Stimulated activated CD4-positive, alpha-beta T cell treated with anti-CD3 and anti-CD28 coated beads, Interleukin-12 subunit alpha, Interleukin-12 subunit beta, amount 100 ng/mL, for 24 hours (primary cell): Measurements from ENCODE around the gene TGM5.

Experiments used
- DNase-seq, 2 experiments: peaks; one replicate each; pipeline ENCODE4 v3.0.0-alpha.2; 2020; ENCODE audit warnings: low read depth in 2 of 2

Gene TGM5

DNA sequence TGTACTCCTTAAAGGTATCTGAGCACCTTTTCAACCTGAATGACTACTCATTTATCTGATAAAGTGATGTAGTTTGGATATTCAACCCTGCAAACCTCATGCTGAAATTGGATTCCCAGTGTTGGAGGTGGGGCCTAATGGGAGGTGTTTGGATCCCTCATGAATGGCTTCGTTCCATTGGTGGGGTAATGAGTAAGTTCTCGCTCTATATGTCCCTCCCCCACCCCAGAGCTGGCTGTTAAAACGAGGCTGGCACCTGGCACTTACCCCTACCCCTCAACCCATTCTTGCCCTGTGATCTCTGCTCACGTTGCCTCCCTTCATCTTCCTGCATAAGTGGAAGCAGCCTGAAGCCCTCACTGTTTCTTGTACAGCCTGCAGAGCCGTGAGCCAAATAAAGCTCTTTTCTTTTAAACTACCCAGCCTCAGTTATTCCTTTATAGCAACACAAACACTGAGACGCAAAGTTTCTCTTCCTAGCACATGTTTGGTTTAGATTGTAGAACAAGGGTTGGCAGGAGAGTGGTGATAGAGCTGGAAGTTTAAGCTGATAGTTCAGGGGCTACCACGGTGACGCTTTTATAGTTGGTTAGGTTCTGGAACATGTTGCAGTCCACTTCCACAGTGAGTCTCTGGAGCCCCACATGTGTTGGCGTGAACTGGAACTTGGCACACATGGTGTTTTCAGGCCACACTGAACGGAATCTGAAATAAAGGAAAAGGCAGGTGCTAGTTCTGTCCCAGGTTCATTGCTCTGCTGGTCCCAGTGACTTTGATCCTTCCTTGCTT lies 69.8 kb downstream of the TGM5 start:
- no peak for DNase-seq

DNA sequence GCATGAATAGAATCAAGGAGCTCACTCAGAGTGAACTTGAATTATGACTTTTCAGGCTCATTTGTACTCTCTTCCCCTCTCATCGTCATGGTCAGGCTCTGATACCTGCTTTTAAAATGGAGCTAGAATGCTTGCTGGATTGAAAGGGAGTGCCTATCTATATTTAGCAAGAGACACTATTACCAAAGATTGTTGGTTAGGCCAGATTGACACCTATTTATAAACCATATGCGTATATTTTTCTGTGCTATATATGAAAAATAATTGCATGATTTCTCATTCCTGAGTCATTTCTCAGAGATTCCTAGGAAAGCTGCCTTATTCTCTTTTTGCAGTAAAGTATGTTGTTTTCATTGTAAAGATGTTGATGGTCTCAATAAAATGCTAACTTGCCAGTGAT lies 71.9 kb downstream of the TGM5 start:
- DNase-seq: no peak

DNA sequence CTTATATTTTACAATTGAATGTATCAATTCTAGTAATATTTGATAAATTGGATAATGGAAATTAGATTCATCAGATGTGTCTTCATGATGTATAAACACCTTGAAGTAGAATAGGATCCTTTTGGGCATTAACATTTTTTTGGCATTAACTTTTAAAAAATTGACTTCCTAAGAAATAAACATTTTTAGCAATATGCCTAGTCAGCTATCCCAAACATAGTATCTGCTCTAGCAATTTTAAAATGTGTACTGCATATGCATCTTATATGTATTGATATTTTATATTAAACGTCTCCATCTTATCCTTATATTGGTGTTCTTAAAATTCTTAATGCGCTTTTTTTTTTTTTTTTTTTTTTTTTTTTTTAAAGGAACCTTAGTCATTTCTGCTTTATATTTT lies 73.0 kb downstream of the TGM5 start:
- no peak for DNase-seq

DNA sequence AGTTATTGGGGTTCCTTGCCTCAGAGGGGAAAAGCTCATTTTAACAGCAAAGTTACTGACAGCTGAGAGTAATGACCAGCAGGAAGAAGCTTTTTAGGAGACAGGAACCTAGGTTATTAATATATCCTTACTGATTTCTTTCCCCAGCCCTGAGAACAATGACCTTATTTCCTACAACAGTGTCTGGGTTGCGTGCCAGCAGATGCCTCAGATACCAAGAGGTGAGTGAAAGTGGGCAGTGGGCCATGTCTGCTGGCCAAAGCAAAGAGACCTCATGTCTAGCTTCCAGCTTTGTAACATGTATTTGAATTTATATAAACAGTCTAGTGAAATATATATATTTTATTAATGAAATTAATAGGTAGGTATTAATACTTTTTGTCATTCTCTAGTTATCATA lies 76.5 kb downstream of the TGM5 start:
- DNase-seq: no peak

DNA sequence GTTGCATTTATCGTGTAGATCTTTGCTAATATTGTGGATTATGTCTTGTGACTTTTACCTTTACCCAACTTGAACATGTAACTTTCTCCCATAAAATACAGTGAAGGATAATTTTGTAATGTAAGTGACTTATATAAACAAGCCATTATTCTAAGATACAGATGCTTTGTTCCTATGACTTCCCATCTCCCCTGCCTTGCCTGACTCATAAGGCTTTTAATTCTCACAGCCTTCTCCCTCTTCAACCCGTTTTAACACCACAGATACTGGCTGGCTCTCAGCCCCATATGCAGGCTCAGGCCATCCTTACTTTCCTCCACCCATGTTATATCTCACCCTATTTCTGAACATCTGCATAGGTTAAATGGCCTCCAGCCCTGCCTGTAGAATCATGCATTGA lies 77.4 kb downstream of the TGM5 start:
- DNase-seq: no peak

DNA sequence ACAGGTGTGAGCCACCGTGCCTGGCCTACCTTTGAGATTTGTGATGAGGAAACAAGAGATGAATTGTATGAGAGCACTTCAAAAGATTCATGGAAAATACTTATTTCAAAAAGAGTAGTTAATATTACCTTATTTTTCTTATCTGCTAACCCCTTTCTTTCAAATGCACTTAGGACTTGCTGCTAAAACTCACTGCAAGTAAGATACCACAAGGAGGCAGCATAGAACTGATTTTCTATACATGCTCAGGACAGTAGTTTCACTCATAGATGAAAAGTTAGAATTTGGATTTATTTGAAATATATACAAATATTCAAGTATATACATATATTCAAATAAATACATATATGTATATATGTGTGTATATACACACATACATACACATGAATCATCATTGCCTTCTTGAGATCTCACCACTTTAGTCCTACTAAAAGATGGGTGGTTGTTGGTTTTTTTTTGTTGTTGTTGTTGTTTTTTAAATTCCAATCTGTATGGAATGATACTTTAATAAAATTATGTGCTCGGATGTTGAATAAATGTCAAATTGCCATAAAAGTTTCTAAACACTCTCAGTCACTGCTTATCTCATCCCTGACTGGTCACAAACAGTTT lies 79.1 kb downstream of the TGM5 start:
- no peak for DNase-seq

DNA sequence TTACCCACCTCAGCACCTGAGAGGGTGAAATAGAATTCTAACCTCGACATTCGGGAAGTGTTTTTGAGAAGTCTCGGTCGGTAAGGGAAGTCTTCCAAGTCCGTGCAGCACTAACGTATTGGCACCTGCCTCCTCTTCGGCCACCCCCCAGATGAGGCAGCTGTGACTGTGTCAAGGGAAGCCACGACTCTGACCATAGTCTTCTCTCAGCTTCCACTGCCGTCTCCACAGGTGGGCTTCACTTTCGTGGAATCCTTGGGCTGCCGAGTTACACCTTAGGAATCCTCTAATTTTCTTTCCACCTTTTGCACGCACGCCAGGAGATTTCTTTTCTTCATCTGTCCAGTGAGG lies 80.8 kb downstream of the TGM5 start:
- DNase-seq: no peak

DNA sequence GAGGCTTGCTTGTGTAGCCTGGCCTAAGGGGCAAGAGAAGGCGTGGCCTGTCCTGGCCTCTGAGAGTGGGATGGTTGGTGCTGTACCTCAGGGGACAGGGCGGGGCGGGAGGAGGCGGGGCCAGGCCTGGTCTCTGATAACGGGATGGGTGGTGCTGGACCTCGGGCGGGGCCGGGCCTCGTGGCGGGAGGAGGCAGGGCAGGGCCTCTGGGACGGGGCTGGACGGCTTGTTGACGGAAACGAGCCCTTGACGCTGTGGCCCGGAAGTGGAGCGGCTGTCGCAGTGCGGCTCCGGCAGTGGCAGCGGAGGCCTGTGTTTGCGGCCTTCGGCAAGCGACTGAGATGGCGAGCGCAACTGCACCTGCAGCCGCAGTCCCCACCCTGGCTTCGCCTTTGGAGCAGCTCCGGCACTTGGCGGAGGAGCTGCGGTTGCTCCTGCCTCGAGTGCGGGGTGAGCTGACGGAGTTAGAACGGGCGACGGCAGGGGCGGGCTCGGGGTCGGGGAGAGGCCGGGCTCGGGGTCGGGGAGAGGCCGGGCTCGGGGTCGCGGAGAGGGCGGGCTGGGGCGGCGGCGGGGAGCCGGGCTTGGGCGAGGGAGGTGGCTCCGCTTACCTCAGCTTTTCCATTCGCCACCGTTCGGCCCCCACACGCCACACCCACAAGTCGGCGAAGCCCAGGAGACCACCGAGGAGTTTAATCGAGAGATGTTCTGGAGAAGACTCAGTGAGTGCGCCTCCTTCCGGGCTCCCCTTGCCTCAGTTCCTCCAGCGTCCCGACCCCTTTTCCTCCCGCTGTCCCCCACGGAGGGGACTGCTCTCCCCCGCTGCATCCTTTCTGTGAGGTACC lies 81.3 kb downstream of the TGM5 start, which contains the start of gene CCNDBP1:
CCNDBP1 (plus strand) TSS at position 247 of the 846 bp plus-strand sequence; CDS start at position 343, 96 bp downstream.
- DNase-seq: peak; percentile 71 to 96

DNA sequence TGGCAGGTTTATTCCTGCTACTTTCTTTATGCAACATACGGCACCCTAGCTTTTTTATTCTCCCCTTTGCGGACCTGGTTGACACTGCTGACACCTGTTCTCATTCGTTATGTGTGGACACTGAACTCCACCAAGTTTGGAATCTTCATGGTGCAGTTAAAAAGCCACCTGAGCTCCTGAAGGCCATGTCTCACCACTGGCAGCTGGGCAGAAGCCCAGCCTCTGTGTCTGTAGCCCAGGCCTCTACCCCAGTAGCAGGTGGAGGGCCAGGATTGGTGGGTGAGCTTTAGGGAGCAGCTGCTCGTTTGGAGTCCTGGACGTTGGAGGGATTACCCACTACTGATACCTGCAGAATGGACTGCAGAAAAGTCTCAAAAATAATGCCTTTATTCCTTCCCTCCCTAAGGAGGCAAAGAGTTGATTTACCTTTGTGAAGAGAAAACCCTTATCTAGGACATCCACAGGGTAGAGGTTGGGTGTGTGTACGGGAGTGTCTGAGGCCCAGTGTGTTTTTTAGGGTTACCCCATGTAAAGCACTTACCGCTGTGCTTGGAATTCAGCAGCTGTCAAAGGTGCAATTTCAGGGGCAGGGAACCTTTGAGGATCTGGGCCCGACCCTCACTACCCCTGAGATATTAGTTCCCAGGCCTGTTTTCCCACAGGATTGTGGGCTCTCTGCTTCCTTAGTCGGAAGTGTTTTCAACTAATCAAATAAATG lies 82.2 kb downstream of the TGM5 start:
- DNase-seq: no peak

DNA sequence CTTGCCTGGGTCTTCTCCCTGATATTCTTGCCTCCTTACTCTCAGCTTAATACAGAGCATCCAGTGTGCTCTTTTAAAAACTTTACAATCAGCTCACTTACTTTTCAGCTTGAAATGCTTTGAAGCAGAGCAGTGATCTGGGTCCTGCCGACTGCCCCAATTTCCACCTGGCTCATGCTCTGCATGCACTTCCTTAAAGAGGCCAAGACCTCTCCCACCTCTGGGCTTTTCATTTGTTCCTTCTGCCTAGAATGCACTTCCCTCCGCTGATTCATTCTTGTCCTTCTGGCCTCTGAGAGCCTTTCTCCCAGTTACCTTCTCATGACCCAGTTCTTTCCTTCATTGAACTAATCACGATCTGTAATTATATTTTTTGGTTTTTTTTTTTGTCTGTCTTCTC lies 83.5 kb downstream of the TGM5 start:
- no peak for DNase-seq
